A549 (cell line): ENCODE measurements around the gene PFKFB3. TPM values are rescaled to one million over a fixed set of nuclear protein-coding genes. Genes with fewer than 3 reads are reported as not detected.
A peak's percentile ranks its signal among the peaks of the same experiment; 100 is the strongest.

ENCODE experiments used
- ATAC-seq, 2 experiments: fragments of 200-7000 bp in 1 of 2; fragments of >200 bp in 1 of 2; cut with Nextera tagmentation in 1 of 2; cut with Tn5 transposase in 1 of 2; 3 replicates each; pipeline versions ENCODE4 v1.8.0 to v1.9.1; 2018 to 2020; ENCODE audit warnings: mild to moderate bottlenecking in 1 of 2, moderate library complexity in 1 of 2
- CTCF ChIA-PET: fragments of 300-600 bp; sonication (Branson Sonifier 250); formaldehyde crosslinking; extraction: SDS; loops from one replicate; lab custom pipeline; 2021; ENCODE audit warnings: antibody characterized with exemption, inconsistent platforms; lab: Yijun Ruan, JAX
- POLR2A ChIA-PET: fragments of 350-600 bp; formaldehyde crosslinking; extraction: SDS; loops from one replicate; lab custom pipeline; 2021; ENCODE audit warnings: antibody characterized with exemption, inconsistent platforms; lab: Yijun Ruan, JAX
- DNase-seq, 2 experiments: peaks; one replicate each; pipeline versions ENCODE4 v3.0.0 to v3.0.0-alpha.2; 2011 to 2016; ENCODE audit warnings: low read depth in 1 of 2, low spot score in 1 of 2
- FAIRE-seq: peaks from 2 replicates; lab custom pipeline; 2011; peaks lifted over from hg19 to GRCh38; lab: Jason Lieb, UNC
- H3K27ac ChIP-seq, 2 experiments: fragments of >200 bp; sonication (Bioruptor Twin); formaldehyde crosslinking; 3 replicates each; pipeline ENCODE4 v1.5.1; 2016 to 2017
- H3K4me1 ChIP-seq: fragments of >200 bp; sonication (Bioruptor Twin); formaldehyde crosslinking; 3 replicates; pipeline ENCODE4 v1.6.1; 2016
- H3K4me2 ChIP-seq: fragments of >200 bp; sonication (Bioruptor Twin); formaldehyde crosslinking; 3 replicates; pipeline ENCODE4 v1.6.1; 2016
- H3K4me3 ChIP-seq: fragments of >200 bp; sonication (Bioruptor Twin); formaldehyde crosslinking; 3 replicates; pipeline ENCODE4 v1.5.1; 2016
- H3K9me3 ChIP-seq: fragments of >200 bp; sonication (Bioruptor Twin); formaldehyde crosslinking; 3 replicates; pipeline ENCODE4 v1.6.1; 2016
- CEBPB ChIP-seq, 2 experiments: fragments of >200 bp in 1 of 2; sonication (Bioruptor Twin) in 1 of 2; formaldehyde crosslinking in 1 of 2; IDR thresholded peaks; 2 replicates each; pipeline ENCODE4 v1.6.1; 2012 to 2016
- ELK1 ChIP-seq: fragments of 150-350 bp; IDR thresholded peaks from 2 replicates; pipeline ENCODE4 v1.6.1; 2014; ENCODE audit warnings: low read depth, mild to moderate bottlenecking, low read length
- GATA3 ChIP-seq: IDR thresholded peaks from 2 replicates; pipeline ENCODE4 v1.6.1; 2012; ENCODE audit warnings: borderline replicate concordance
- HDAC2 ChIP-seq: fragments of 200-600 bp; sonication (generic); IDR thresholded peaks from 2 replicates; pipeline ENCODE4 v1.6.1; 2016
- HEYL ChIP-seq: fragments of 250-450 bp; sonication (Bioruptor Pico); IDR thresholded peaks from 2 replicates; pipeline ENCODE4 v1.8.0; 2021; ENCODE audit warnings: mild to moderate bottlenecking, moderate library complexity
- HOXB13 ChIP-seq: fragments of 250-450 bp; sonication (Bioruptor Pico); IDR thresholded peaks from 2 replicates; pipeline ENCODE4 v1.5.0; 2020; ENCODE audit warnings: low read depth, mild to moderate bottlenecking, moderate library complexity
- JUN ChIP-seq, 2 experiments: fragments of >200 bp; sonication (Bioruptor Twin); formaldehyde crosslinking; IDR thresholded peaks; 2 replicates in 1 of 2; 3 replicates in 1 of 2; pipeline ENCODE4 v1.6.1; 2016 to 2017
- KDM1A ChIP-seq: fragments of 200-600 bp; sonication (generic); IDR thresholded peaks from 2 replicates; pipeline ENCODE4 v1.6.1; 2016; ENCODE audit warnings: low read depth, mild to moderate bottlenecking
- MAFK ChIP-seq: fragments of 450-650 bp; IDR thresholded peaks from 2 replicates; pipeline ENCODE4 v1.6.1; 2014; ENCODE audit not compliant: partially characterized antibody
- MAX ChIP-seq: IDR thresholded peaks from 2 replicates; pipeline ENCODE4 v1.6.1; 2012
- NR3C1 ChIP-seq: fragments of >200 bp; sonication (Bioruptor Twin); formaldehyde crosslinking; IDR thresholded peaks from 3 replicates; pipeline ENCODE4 v1.6.1; 2017
- PHF8 ChIP-seq: fragments of 200-600 bp; sonication (generic); IDR thresholded peaks from 2 replicates; pipeline ENCODE4 v1.6.1; 2016; ENCODE audit warnings: low read depth, mild to moderate bottlenecking, antibody characterized with exemption, moderate library complexity, borderline replicate concordance
- POLR2A ChIP-seq: IDR thresholded peaks from 2 replicates; pipeline ENCODE4 v1.6.1; 2012; ENCODE audit warnings: mild to moderate bottlenecking, low read length
- POLR2AphosphoS2 ChIP-seq: conservative IDR thresholded peaks from 2 replicates; pipeline ENCODE4 v1.6.1; 2012; ENCODE audit warnings: low read length, improper control_type of control experiment, inconsistent platforms
- SMC3 ChIP-seq: fragments of >200 bp; sonication (Bioruptor Twin); formaldehyde crosslinking; IDR thresholded peaks from 3 replicates; pipeline ENCODE4 v1.6.1; 2018; ENCODE audit warnings: inconsistent platforms
- TP53 ChIP-seq: fragments of 250-450 bp; sonication (Bioruptor Pico); IDR thresholded peaks from 2 replicates; pipeline ENCODE4 v1.5.0; 2021; ENCODE audit warnings: mild to moderate bottlenecking, moderate library complexity
- USF2 ChIP-seq: fragments of 450-650 bp; IDR thresholded peaks from 2 replicates; pipeline ENCODE4 v1.6.1; 2014; ENCODE audit warnings: antibody characterized with exemption
- ZNF302 ChIP-seq: fragments of 250-450 bp; sonication (Bioruptor Pico); IDR thresholded peaks from 2 replicates; pipeline ENCODE4 v1.9.0; 2021; ENCODE audit warnings: inconsistent platforms, mild to moderate bottlenecking, moderate library complexity
- ZSCAN20 ChIP-seq: fragments of 250-450 bp; sonication (Bioruptor Pico); IDR thresholded peaks from 2 replicates; pipeline ENCODE4 v1.8.0; 2022; ENCODE audit warnings: mild to moderate bottlenecking, moderate library complexity
- WGBS: methylation state at CpG from one replicate; pipeline ENCODE4 v1.1.6; 2017; ENCODE audit errors: missing lambda C conversion rate; 5-methylcytosine and 5-hydroxymethylcytosine counted together
- polyA plus RNA-seq, 4 experiments: library from polyadenylated mRNA; depleted of rRNA in 3 of 4; stranded (reverse); fragments of >200 nt; fragmentation: RNase III in 1 of 4; extraction: RNeasy Plus Mini Kit Qiagen cat#74134 plus additional on column Dnase treatment in 1 of 4; gene quantifications; 2 replicates in 3 of 4; 3 replicates in 1 of 4; pipeline ENCODE4 v1.2.3, GENCODE V29; 2011 to 2017
- TF ChIP-seq, protein P1 (sequence below): IDR thresholded peaks from 2 replicates; pipeline ENCODE4 v1.6.1; 2012
- TF ChIP-seq, protein P2 (sequence below): fragments of >200 bp; sonication (Bioruptor Twin); formaldehyde crosslinking; IDR thresholded peaks from 3 replicates; pipeline ENCODE4 v1.6.1; 2016

PFKFB3 gene
- polyA plus RNA-seq, 2 of the 4 experiments (the other 2 are of a cell fraction), result 139 to 232 TPM

DNA sequence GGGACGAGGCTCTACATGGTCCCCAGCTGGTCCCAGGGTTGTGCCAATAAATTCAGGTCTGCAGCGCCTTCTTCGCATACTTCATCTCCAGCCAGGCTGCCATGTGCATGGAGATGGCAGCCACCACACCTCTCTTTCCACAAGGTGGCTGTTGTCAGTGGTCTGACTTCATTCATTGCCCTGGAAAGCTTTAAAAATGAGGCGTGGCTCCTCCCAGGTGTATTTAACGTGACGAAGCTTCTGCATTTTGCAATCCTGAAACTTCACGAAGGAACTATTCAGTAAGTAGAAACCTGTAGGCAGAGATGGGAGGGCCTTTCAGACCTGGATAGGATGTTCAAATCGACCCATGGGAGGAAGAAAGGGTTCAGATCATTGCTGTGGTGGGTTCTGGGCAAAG, 53.7 kb downstream of the PFKFB3 start:
- Histone ChIP-seq H3K4me1 (no peaks in the 10 kb centered on the region), H3K4me3 (no peak overlapping the region), H3K27ac (peak overlapping the region; percentile 5 to 48; a peak in 2 of 6 replicates), H3K9me3 (0 out of 3 replicates have a peak, but pooled peaks cover 2% of the 10 kb centered on the region), H3K4me2 (no peak overlapping the region)
- 86% methylated on average over 8 of the region's 8 CpGs for WGBS
- no peak for FAIRE-seq
- DNase-seq, result no peak
- CTCF ChIA-PET, result interaction anchor here (2.0 kb wide), 1 partner anchor 145 kb away, joined by 7 read pairs; no protein-coding TSS in a partner anchor
- 0 out of 6 replicates have a peak, but pooled peaks of 1 of the 2 experiments have one; percentile 11 for ATAC-seq
- TF ChIP-seq NR3C1, result no peak
- no peak for TF ChIP-seq ZSCAN20 (CRISPR knock-in tag)
- no peak for TF ChIP-seq CEBPB (IDR thresholded peaks at IDR 0.05)
- no peak for TF ChIP-seq ZNF302 (CRISPR knock-in tag)
- no peak for TF ChIP-seq ELK1
- TF ChIP-seq MAX, result no peak
- TF ChIP-seq SMC3, result no peak
- TF ChIP-seq JUN (IDR thresholded peaks at IDR 0.05), result no peak
- no peak for TF ChIP-seq HOXB13 (CRISPR knock-in tag)
- TF ChIP-seq, protein P1, sequence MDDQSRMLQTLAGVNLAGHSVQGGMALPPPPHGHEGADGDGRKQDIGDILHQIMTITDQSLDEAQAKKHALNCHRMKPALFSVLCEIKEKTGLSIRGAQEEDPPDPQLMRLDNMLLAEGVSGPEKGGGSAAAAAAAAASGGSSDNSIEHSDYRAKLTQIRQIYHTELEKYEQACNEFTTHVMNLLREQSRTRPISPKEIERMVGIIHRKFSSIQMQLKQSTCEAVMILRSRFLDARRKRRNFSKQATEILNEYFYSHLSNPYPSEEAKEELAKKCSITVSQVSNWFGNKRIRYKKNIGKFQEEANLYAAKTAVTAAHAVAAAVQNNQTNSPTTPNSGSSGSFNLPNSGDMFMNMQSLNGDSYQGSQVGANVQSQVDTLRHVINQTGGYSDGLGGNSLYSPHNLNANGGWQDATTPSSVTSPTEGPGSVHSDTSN, result no peak
- TF ChIP-seq KDM1A, result no peak
- no peak for TF ChIP-seq GATA3
- TF ChIP-seq TP53 (CRISPR knock-in tag), result no peak
- TF ChIP-seq MAFK, result no peak
- POLR2A ChIA-PET, result interaction anchor here (1.4 kb wide), 1 partner anchor 54 kb away, joined by 3 read pairs; the partner anchor contains the start of gene PFKFB3

DNA sequence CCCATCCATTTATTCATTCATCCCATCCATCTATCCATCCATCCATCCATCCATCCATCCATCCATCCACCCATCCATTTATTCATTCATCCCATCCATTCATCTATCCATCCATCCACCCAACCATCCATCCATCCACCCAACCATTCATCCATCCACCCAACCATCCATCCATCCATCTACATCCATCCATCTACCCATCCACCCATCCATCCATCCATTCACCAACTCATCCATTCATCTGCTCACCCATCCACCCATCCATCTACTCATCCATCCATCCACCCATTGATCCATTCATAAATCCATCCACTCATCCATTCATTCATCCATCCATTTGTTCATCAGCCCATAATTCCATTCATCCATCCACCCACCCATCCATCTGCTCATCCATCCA, 56.4 kb downstream of the PFKFB3 start:
- DNase-seq (no peak), FAIRE-seq (no peak), ATAC-seq (no peak)
- TF ChIP-seq, protein P2, sequence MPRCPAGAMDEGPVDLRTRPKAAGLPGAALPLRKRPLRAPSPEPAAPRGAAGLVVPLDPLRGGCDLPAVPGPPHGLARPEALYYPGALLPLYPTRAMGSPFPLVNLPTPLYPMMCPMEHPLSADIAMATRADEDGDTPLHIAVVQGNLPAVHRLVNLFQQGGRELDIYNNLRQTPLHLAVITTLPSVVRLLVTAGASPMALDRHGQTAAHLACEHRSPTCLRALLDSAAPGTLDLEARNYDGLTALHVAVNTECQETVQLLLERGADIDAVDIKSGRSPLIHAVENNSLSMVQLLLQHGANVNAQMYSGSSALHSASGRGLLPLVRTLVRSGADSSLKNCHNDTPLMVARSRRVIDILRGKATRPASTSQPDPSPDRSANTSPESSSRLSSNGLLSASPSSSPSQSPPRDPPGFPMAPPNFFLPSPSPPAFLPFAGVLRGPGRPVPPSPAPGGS, result no peak
- no peak for TF ChIP-seq HEYL (CRISPR knock-in tag)
- TF ChIP-seq HDAC2, result no peak
- TF ChIP-seq POLR2A, result no peak
- TF ChIP-seq, protein P1, result no peak
- TF ChIP-seq KDM1A, result no peak
- TF ChIP-seq PHF8, result no peak
- no peak for TF ChIP-seq POLR2AphosphoS2
- no peak for TF ChIP-seq USF2
- POLR2A ChIA-PET, result no interaction called here
- CTCF ChIA-PET, result no interaction called here
- Histone ChIP-seq H3K27ac (no peak overlapping the region), H3K4me2 (no peak overlapping the region), H3K9me3 (peaks cover 5% of the 10 kb centered on the region; the same call in 1 of the 3 replicates), H3K4me1 (no peaks in the 10 kb centered on the region), H3K4me3 (no peak overlapping the region)
